IMR-90 (cell line): ENCODE data around the gene COCH.

ENCODE experiments used
- CEBPB ChIP-seq: IDR thresholded peaks from 2 replicates; pipeline ENCODE4 v1.6.1; 2012; ENCODE audit warnings: low read depth, low read length, improper control_type of control experiment
- MAFK ChIP-seq: IDR thresholded peaks from 2 replicates; pipeline ENCODE4 v1.6.1; 2012; ENCODE audit warnings: low read depth, low read length, improper control_type of control experiment
- MXI1 ChIP-seq: IDR thresholded peaks from 2 replicates; pipeline ENCODE4 v1.6.1; 2012; ENCODE audit warnings: low read depth, mild to moderate bottlenecking, low read length, moderate library complexity, borderline replicate concordance
- POLR2A ChIP-seq: IDR thresholded peaks from 2 replicates; pipeline ENCODE4 v1.6.1; 2012; ENCODE audit warnings: mild to moderate bottlenecking, low read depth, low read length
- RAD21 ChIP-seq: IDR thresholded peaks from 2 replicates; pipeline ENCODE4 v1.6.1; 2012; ENCODE audit warnings: low read length, improper control_type of control experiment
- RCOR1 ChIP-seq: IDR thresholded peaks from 2 replicates; pipeline ENCODE4 v1.6.1; 2012; ENCODE audit warnings: mild to moderate bottlenecking, low read length, improper control_type of control experiment; ENCODE audit not compliant: insufficient replicate concordance
- RFX5 ChIP-seq: IDR thresholded peaks from 2 replicates; pipeline ENCODE4 v1.8.0; 2012; ENCODE audit warnings: low read depth, mild to moderate bottlenecking, low read length, moderate library complexity
- SMC3 ChIP-seq: fragments of 150-350 bp; IDR thresholded peaks from 2 replicates; pipeline ENCODE4 v1.6.1; 2016; ENCODE audit warnings: low read depth, mild to moderate bottlenecking, antibody characterized with exemption, low read length, moderate library complexity
- TF ChIP-seq, protein P1 (sequence below): conservative IDR thresholded peaks from 2 replicates; pipeline ENCODE4 v1.5.1; 2012; ENCODE audit warnings: mild to moderate bottlenecking, low read depth, low read length, improper control_type of control experiment
- TF ChIP-seq, protein P2 (sequence below): fragments of 150-350 bp; IDR thresholded peaks from 2 replicates; pipeline ENCODE4 v1.6.1; 2017; ENCODE audit warnings: mild to moderate bottlenecking, antibody characterized with exemption, low read length, low read depth

DNA sequence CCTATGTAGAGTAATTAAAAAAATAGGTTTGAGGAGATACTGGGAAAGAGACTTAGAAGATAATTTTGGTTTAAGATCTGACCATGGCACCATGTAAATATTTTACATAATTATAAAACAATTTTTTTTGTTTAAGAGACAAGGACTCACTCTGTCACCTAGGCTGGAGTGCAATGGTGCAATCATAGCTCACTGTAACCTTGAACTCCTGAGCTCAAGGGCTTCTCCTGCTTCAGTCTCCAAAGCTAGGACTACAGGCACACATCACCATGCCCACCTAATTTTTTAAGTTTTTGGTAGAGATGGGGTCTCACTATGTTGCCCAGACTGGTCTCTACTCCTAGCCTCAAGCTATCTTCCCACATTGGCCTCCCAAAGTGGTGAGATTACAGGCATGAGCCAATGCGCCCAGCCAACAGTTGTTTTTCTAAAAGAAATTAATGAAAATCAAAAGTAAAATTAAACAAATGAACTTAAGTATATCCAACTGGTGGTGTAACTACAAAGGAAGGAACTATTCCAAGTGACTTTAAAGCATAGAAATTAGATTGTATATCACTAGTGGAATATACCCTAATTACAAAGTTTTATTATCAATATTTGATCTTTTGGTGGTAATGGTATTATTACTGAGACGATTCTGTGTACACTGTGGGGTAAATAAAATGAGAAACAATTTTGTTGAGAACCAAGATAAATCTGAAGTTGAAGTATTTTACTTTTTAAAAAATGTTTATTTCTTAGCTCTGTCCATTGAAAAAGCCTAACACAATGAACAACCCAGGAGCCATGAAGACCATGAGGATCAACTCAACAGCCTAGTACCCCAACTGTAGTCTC is 29.1 kb downstream of the COCH start:
- no peak for TF ChIP-seq RAD21
- no peak for TF ChIP-seq POLR2A
- TF ChIP-seq, protein P1, sequence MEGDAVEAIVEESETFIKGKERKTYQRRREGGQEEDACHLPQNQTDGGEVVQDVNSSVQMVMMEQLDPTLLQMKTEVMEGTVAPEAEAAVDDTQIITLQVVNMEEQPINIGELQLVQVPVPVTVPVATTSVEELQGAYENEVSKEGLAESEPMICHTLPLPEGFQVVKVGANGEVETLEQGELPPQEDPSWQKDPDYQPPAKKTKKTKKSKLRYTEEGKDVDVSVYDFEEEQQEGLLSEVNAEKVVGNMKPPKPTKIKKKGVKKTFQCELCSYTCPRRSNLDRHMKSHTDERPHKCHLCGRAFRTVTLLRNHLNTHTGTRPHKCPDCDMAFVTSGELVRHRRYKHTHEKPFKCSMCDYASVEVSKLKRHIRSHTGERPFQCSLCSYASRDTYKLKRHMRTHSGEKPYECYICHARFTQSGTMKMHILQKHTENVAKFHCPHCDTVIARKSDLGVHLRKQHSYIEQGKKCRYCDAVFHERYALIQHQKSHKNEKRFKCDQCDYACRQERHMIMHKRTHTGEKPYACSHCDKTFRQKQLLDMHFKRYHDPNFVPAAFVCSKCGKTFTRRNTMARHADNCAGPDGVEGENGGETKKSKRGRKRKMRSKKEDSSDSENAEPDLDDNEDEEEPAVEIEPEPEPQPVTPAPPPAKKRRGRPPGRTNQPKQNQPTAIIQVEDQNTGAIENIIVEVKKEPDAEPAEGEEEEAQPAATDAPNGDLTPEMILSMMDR = no peak
- TF ChIP-seq RCOR1 = no peak
- TF ChIP-seq CEBPB = no peak
- TF ChIP-seq, protein P2, sequence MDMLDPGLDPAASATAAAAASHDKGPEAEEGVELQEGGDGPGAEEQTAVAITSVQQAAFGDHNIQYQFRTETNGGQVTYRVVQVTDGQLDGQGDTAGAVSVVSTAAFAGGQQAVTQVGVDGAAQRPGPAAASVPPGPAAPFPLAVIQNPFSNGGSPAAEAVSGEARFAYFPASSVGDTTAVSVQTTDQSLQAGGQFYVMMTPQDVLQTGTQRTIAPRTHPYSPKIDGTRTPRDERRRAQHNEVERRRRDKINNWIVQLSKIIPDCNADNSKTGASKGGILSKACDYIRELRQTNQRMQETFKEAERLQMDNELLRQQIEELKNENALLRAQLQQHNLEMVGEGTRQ = no peak
- TF ChIP-seq SMC3 = no peak
- TF ChIP-seq RFX5 = no peak
- no peak for TF ChIP-seq MXI1
- no peak for TF ChIP-seq MAFK
